Measurements from ENCODE around the gene COP1.

DNA sequence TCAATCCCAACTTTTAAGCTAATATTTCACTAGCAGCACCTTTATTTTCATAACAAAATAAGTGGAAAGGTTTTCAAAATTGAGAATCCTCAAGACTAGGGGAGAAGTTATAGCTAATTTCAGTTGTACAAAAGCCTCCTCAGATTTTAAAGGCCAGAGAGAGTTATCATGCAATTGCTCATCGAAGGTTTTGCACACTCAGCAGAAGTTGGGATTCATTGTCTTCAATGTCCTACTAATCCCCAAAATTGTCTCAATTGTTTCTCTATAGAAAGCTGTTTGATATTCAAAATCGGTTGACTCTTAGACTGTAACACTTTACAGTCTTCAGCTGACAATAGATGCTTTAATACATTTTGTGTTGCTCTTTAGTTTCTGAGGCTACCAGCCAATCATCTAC lies 293.0 kb downstream of the COP1 start:
- TF ChIP-seq, protein P1, sequence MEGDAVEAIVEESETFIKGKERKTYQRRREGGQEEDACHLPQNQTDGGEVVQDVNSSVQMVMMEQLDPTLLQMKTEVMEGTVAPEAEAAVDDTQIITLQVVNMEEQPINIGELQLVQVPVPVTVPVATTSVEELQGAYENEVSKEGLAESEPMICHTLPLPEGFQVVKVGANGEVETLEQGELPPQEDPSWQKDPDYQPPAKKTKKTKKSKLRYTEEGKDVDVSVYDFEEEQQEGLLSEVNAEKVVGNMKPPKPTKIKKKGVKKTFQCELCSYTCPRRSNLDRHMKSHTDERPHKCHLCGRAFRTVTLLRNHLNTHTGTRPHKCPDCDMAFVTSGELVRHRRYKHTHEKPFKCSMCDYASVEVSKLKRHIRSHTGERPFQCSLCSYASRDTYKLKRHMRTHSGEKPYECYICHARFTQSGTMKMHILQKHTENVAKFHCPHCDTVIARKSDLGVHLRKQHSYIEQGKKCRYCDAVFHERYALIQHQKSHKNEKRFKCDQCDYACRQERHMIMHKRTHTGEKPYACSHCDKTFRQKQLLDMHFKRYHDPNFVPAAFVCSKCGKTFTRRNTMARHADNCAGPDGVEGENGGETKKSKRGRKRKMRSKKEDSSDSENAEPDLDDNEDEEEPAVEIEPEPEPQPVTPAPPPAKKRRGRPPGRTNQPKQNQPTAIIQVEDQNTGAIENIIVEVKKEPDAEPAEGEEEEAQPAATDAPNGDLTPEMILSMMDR (IDR thresholded peaks at IDR 0.05), result no peak
- TF ChIP-seq EP300 (IDR thresholded peaks at IDR 0.05) (no peak), POLR2A (IDR thresholded peaks at IDR 0.05) (no peak)

Measured in tibial nerve (tissue), 4 donors.